Stimulated activated CD4-positive, alpha-beta T cell treated with anti-CD3 and anti-CD28 coated beads, Interleukin-15, amount 100 ng/mL, for 24 hours (primary cell): ENCODE data around the gene CELF1.
"Not testable (repeated sequence)": the region's sequence is repeated elsewhere in the genome, so short reads cannot be mapped to it uniquely, and the experiment has no call there.

Experiments
- DNase-seq: peaks from one replicate; pipeline ENCODE4 v3.0.0-alpha.2; 2020

The CELF1 gene

DNA sequence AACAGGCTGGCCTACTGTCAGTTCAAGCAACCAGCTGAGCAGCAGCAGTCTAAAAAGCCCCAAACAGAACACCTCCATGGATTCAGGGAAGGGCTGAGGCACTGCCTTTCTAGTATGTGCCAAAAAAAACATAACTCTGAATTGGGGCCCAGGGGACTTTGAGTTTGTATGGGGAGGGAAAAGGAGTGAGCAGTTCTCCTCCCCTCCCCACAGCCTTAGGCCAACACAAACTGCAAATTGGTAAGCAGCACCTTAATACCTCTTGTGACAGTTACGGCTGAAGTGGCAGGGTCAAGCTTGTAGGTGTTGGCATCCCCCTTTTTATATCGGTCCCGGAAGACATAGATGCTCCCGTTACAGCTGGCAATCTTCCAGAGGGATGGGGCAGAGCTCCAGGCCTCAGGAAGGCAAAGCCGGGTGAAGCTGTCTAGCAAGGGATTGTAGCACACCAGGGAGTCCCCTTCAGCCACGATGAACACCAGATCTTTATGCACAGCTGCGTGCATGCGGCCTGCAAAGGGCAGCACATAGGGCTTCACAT lies 19.9 kb upstream of the CELF1 start:
- DNase-seq = no peak

DNA sequence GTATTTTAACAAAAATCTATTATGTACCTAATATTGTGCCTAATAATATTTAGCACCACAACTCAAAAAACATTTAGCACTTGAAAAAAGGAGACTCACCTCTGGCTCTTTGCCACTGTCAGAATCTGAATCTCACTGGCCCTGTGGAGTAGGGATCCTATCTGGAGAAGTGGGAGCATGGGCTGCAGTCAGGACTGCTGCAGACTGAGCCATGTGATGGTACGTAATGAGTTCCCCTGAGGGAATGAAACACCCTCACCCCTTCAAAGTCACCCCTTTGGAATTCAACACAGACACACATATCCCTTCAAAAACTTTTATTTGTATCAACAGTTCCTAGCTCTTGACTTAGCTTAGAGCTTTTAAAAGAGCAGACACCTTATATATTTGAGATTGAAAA lies 19.0 kb upstream of the CELF1 start:
- no peak for DNase-seq

DNA sequence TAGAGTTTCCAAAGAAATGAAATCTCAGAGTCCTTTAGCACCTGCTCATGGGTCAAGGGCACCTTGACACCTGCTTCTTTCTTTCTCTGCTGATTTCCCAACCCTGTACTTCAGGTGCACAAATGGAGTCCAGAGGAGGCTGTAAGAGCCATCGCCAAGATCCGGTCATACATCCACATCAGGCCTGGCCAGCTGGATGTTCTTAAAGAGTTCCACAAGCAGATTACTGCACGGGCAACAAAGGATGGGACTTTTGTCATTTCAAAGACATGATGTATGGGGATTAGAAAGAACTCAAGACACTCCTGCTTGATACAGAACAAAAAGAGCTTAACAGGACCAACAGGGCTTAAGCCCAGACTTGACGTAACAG lies 18.4 kb upstream of the CELF1 start:
- no peak for DNase-seq

DNA sequence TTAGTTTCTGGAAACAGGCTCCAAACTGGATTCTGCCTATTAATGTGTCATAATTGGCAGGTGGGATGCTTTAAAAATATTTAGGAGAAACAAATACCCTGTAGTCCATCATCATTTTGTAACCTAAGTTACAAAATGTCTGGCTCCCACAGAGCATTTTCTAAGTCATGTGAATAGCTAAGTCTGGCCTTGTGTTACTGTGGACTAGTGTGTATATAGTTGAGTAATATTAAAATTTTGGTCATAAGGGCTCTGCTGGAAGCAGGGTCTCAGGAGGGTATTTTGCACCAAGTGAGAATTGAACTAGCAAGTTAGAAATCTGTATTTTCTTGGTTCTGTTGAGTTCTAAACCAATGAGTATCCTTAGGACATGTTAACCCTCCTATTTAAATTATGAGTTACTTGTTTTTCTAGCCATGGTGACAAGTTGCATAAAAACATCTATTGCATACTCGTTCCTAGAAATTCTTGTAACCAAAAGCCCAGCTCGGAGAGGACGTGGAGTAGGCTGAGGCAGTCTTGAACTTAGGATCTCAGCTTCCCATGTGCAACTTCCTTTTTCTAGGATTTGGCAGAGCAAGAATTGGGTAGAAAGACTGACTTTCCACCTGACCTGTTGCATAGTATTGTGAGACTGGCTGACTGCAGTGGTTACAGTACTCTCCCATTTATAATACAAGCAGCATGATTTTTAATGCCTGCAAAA lies 17.9 kb upstream of the CELF1 start:
- no peak for DNase-seq

DNA sequence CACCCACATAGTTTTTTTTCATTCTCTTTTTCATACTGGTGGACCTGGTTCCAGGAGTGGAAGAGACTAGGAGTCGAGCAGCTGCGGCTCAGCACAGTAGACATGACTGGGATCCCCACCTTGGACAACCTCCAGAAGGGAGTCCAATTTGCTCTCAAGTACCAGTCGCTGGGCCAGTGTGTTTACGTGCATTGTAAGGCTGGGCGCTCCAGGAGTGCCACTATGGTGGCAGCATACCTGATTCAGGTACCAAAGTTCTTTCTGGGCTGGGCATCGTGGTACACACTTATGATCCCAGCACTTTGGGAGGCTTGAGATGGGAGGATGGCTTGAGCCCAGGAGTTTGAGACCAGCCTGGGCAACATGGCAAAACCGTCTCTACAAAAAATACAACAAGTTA lies 16.7 kb upstream of the CELF1 start:
- DNase-seq = no peak

DNA sequence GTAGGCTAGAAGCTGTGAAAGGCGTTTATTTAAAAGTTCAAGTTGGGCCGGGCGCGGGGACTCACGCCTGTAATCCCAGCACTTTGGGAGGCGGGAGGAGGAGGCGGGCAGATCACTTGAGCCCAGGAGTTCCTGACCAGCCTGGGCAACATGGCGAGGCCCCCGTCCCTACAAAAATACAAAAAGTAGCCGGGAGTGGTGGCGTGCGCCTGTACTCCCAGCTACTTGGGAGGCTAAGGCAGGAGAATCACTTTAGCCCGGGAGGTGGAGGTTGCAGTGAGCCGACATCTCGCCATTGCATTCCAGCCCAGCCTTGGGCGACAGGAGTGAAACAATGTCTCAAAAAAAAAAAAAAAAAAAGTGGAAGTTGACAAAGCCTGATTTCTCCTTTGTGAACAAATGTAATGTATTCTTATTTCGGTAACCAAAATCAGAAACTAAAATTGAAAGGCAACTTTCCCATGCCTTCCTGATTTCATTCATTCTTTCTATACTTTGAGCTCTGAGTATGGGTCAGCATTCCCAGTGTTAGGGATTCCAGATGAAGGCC lies 13.3 kb upstream of the CELF1 start:
- DNase-seq = no peak

DNA sequence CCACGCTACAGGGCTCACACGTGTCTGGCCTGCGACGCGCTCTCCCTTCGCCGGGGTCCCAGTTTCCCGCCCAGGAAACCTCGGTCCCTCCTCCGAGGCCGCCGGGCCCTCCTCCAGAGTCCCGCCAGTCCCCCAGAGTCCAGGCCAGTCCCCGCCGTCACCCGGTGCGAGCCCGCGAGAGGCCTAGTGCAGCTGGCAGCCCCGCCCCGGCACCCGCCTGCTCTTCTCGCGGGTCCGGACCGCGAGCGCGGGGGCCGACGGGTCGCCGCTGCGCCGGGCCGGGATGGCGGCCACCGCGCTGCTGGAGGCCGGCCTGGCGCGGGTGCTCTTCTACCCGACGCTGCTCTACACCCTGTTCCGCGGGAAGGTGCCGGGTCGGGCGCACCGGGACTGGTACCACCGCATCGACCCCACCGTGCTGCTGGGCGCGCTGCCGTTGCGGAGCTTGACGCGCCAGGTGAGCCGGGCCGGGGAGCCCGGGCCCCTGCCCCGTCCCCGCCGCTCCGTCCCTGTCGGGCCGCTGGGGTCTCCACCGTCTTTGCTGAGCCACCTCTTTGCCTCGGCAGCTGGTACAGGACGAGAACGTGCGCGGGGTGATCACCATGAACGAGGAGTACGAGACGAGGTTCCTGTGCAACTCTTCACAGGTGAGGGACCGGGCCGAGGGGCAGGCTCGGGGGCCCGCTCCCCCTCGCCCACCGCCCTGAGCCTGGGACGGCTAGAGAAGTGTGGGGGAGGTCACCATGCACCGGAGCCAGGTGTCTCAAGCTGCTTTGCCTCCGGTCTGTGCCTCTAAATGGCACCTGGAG lies 12.6 kb upstream of the CELF1 start, which contains the start of gene PTPMT1:
Gene PTPMT1, plus strand, starts transcription at position 260 of the 809 bp plus-strand sequence. Its CDS starts 24 bp downstream, at position 284.
- DNase-seq = peak; percentile 84

DNA sequence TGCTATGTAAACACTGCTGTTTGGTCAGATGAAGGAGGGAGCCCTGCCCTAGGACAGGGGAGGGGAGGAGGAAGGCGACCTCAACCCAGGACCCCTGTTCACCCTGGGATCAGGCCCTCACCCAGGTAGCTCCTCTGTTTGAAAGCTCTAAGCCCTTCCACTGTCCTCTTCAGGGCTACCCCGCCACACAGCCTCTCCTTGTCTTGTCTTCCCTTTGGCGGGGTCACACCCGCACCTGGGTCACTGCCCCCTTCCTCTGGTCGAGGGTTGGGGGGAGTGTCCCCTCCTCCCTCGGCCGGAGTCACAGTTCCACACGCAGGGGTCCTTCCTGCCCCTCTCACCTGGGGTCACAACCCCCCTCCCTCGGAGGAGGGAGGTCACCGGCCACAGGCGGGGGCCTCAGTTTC lies 12.0 kb upstream of the CELF1 start:
- DNase-seq = no peak

DNA sequence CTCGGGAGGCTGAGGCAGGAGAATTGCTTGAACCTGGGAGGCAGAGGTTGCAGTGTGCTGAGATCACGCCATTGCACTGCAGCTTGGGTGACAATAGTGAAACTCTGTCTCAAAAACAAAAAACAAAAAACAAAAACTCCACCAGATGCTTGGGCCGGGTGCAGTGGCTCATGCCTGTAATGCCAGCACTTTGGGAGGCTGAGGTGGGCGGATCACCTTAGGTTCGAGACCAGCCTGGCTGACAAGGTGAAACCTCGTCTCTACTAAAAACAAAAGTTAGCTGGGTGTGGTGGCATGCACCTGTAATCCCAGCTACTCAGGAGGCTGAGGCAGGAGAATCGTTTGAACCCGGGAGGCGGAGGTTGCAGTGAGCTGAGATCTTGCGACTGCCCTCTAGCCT lies 11.4 kb upstream of the CELF1 start:
- not testable (repeated sequence) for DNase-seq

DNA sequence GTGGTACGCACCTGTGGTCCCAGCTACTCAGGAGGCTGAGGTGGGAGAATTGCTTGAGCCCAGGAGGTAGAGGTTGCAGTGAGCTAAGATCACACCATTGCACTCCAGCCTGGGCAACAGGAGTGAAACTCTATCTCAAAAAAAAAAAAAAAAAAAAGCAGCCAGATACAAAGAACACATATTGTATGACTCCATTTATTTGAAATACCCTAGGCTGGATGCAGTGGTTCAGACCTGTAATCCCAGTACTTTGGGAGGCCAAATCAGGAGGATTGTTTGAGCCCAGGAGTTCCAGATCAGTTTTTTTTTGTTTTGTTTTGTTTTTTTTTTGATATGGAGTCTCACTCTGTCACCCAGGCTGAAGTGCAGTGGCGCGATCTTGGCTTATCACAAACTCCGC lies 9.5 kb upstream of the CELF1 start:
- DNase-seq = not testable (repeated sequence)

DNA sequence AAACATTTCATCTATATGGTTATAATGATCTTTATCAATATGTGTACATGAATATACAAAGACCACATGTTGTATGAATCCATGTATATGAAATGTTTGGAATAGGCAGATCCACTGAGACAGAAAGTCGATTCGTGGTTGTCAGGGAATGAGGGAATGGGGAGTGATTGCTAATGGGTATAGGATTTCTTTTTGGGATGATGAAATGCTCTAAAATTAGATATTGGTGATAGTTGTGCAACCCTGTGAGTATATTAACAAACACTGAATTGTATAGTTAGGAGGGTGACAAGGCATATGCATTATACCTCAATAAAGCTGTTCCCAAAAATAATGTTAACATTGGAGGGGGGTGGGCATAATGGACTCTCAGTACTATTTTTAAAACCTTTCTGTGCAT lies 7.5 kb upstream of the CELF1 start:
- no peak for DNase-seq

DNA sequence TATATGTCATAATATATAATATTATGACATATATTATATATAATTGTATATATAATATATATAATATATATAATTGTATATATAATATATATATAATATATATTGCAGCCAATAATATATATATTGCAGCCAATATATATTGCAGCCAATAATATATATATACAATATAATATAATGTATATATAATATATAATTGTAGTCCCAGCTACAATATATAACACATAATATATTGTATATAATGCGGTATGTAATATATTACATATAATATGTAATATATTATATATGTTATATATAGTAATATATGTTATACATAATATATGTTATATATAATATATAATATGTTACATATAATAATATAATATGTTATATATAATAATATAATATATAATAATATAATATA lies 5.8 kb upstream of the CELF1 start:
- DNase-seq = no peak

DNA sequence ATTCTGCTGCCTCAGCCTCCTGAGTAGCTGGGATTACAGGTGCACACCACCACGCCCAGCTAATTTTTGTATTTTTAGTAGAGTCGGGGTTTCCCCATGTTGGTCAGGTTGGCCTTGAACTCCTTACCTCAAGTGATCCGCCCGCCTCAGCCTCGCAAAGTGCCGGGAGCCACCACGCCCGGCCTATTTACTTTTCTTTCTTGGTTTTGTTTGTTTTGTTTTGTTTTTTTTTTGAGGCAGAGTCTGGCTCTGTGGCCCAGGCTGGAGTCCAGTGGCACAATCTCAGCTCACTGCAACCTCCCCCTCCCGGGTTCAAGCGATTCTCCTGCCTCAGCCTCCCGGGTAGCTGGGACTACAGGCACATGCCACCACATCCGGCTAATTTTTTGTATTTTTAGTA lies 4.1 kb upstream of the CELF1 start:
- not testable (repeated sequence) for DNase-seq

DNA sequence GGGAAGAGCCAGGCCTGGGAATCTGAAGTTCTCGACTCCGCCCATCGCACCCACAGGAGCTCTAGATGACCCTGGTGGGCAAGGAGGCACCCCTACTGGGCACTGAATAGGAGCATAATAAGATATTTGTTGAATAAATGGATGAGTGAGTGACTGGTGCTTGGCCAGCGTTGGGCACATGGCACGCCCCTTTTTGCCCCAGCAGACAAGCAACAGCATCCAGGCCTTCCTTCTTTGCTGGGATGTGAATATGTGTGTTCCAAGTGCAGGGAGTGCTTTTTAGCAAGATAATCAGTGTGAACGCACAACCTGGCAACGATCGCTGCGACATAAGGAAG lies 443 bp upstream of the CELF1 start:
- no peak for DNase-seq

DNA sequence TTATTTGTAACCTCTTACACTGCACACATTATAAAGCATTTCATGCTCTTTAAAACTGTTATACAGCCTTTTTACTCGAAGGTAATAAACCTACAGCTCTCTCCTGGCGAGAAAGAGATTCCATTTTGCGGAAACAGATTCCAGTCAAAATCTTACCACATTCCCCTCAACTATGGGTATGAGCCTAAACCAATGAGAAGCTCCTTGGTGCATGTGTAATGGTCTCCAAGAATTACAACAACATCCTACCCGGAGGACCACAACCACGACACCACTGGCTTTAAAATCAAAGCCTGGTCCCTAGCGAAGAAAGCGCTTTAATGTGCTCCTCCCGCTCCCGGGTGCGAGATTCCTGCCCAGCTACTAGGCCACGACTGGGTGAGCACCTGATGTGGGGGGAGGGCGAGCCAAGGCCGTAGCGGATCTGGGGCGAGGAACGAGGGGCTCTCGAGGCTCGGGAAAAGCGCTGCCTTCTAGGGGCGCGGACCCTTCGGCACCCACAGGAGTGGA lies 821 bp downstream of the CELF1 start:
- DNase-seq = peak; percentile 45

DNA sequence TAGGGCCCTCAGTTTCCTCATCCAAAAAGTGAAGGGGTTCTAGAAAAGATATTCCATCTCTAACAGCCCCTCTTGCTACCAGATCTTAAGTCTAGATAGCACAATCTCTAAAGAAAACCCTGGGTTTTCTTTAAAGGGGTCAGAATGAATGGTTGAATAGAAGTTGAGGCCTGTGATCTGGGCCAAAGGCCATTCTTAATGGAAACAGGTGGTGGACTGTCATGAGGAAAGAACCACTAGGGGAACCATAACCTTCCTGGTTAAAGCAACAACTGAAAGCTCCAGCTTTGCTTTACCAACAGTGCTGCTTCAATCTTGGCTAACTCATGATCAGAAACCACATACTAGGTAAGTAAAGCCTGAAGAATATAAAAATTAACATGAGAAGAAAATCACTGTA lies 1.8 kb downstream of the CELF1 start:
- no peak for DNase-seq

DNA sequence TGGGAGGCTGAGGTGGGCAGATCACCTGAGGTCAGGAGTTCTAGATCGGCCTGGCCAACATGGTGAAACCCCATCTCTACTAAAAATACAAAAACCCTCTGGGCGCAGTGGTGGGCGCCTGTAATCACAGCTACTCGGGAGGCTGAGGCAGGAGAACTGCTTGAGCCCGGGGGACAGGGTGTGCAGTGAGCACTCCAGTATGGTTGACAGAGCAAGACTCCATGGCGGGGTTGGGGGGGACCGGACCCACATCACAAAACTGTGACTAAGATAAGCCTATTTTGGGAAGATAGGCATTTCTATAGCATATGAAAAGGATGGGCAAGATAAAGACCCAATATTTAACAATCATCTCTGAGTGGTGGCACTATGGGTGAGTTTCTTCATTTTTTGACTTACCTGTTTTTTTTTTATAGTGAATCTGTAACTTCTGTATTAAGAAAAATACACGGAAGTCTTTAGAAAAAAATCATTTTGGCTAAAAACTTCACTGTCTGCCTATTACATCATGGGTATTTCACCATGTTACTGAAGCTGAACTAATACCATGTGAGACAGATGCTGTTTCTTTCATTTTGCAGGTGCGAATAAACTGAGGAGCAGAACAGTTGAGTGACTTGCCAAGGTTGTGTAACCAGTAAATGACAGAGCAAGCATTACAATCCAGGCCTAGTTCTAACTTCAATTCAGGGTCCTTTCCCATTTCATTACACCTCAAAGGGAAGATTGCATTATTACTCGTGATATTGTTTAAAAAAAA lies 2.5 kb downstream of the CELF1 start:
- no peak for DNase-seq

DNA sequence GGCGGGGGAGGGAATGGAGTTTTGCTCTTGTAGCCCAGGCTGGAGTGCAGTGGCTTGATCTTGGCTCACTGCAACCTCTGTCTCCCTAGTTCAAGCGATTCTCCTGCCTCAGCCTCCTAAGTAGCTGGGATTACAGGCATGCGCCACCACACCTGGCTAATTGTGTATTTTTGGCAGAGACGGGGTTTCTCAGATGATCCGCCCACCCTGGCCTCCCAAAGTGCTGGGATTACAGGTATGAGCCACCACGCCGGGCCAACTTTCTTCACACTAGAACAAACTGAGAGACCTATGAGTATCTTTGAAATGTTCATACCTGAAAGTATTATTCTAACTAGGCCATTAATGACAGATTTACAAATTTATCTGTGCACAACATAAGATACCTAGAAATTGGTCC lies 6.7 kb downstream of the CELF1 start:
- DNase-seq = not testable (repeated sequence)

DNA sequence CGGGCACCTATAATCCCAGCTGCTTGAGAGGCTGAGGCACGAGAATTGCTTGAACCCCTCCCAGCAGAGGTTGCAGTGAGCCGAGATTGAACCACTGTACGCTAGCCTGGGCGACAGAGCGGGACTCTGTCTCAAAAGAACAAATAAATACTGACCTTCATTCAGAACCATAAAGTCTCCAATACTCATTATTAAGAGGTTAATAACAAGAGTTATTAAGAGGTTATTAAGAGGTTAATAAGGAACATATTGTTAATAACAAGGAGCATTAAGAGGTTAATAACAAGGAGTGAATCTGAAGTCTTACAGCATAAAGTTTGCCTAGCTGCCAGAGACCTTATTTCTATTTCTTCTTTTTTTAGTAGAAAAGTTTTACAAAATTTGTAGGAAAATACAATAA lies 7.6 kb downstream of the CELF1 start:
- DNase-seq = no peak

DNA sequence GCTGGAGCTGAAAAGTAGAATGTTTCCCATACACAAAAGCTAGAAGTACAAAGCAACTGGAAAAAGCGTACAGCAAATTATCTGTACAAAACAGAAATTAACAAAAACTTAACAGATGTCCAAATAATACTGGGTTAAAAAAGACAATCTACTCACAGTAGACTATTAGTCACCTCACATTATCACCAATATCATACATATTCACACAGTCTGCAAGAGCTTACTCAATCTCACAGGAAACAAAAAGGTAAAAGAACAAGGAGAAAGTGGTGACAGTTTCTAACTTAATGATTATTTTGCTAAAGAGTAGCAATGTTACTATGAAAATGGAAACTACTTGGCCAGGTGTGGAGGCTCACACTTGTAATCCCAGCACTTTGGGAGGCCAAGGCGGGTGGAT lies 11.9 kb downstream of the CELF1 start:
- DNase-seq = no peak

DNA sequence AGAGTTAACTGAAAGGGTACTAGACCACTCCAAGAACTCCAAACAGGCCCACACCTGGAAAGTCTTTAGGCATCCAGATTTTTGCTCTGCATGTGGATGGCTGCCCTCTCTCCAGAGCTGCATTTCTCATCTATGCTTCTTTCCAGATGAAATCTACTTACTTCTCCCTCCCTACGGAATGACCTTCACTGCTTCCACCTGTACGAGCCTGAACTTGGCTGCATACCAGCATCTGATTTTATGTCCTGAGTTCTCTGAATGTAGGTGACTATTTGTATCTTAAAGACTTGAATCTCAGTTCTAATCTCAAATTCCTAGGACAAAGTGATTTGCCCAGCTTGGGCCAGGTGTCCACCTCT lies 13.3 kb downstream of the CELF1 start:
- no peak for DNase-seq

DNA sequence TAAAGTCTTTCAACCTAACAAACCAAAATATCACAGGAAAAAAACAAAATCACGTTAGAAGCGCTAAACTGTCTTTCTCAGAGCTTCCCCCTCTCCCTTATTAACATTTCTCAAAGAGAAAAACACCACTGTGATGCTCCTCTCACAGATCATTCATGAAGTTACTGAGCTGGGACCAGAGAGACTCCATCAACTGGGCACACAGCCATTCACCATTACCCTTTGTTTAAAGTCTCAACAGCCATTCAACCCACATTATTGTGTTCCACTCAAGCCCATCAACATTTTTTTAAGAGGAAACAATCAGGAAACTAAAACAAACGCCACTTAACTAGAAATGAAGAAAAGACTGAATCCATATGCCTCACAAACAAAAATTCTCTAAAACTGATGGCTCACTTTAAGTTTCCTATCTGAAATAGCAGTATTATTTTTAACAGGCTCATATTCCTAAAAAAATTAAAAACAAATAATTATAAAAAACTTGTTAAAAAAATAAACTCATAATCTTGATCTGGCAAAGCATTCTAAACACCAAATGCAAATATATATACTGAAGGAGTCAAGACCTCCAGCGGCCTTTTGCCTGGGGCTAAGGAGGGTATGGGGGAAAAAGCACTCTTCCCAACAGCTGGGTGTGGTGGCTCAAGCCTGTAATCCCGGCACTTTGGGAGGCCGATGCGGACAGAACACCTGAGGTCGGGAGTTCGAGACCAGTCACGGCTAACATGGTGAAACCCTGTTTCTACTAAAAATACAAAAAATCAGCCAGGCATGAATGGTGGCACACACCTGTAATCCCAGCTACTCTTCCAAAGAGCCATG lies 14.0 kb downstream of the CELF1 start:
- DNase-seq = no peak
